Nephron (organoid): ENCODE results near the gene GSTT4.
"Not testable (repeated sequence)": the region's sequence is repeated elsewhere in the genome, so short reads cannot be mapped to it uniquely, and the experiment has no call there.

Source experiments
- H3K27ac Mint-ChIP-seq, 3 experiments: 2 replicates each; pipeline ENCODE4 v1.8.0; 2020; ENCODE audit warnings: mixed read lengths in 3 of 3, mild to moderate bottlenecking in 2 of 3, moderate library complexity in 1 of 3
- H3K27me3 Mint-ChIP-seq: 2 replicates; pipeline ENCODE4 v1.8.0; 2021; ENCODE audit warnings: low read depth, mild to moderate bottlenecking, moderate library complexity, mixed read lengths
- H3K36me3 Mint-ChIP-seq: 2 replicates; pipeline ENCODE4 v1.8.0; 2020; ENCODE audit warnings: low read depth, mixed read lengths
- H3K4me1 Mint-ChIP-seq: 2 replicates; pipeline ENCODE4 v1.8.0; 2020; ENCODE audit warnings: mixed read lengths
- H3K4me3 Mint-ChIP-seq, 3 experiments: 2 replicates each; pipeline ENCODE4 v1.8.0; 2020; ENCODE audit warnings: mild to moderate bottlenecking in 3 of 3, mixed read lengths in 3 of 3, moderate library complexity in 2 of 3
- H3K9me3 Mint-ChIP-seq: 2 replicates; pipeline ENCODE4 v1.8.0; 2020; ENCODE audit warnings: mixed read lengths
- CTCF ChIP-seq, 3 experiments: fragments of 200-600 bp; sonication (generic); IDR thresholded peaks; one replicate each; pipeline ENCODE4 v1.5.0; 2021; ENCODE audit warnings: antibody characterized with exemption in 3 of 3; ENCODE audit not compliant: unreplicated experiment in 3 of 3

GSTT4 gene

GRCh38 chr22:24049211-24049610, 44.0 kb upstream of the GSTT4 start:
- TF ChIP-seq CTCF (IDR thresholded peaks at IDR 0.05; ENCODE audit: unreplicated experiment in 3 of 3), result no peak
- no peaks in the 10 kb centered on the region for H3K27me3 Mint-ChIP-seq
- H3K36me3 Mint-ChIP-seq, result peaks cover 56% of the 10 kb centered on the region
- H3K27ac Mint-ChIP-seq, result no peak overlapping the region
- H3K9me3 Mint-ChIP-seq, result no peaks in the 10 kb centered on the region
- no peaks in the 10 kb centered on the region for H3K4me1 Mint-ChIP-seq
- no peak overlapping the region for H3K4me3 Mint-ChIP-seq

GRCh38 chr22:24046024-24046423, 40.8 kb upstream of the GSTT4 start:
- Mint-ChIP-seq H3K4me1 (no peaks in the 10 kb centered on the region), H3K9me3 (no peaks in the 10 kb centered on the region), H3K4me3 (no peak overlapping the region), H3K27ac (no peak overlapping the region), H3K36me3 (peaks cover 57% of the 10 kb centered on the region), H3K27me3 (no peaks in the 10 kb centered on the region)
- no peak for TF ChIP-seq CTCF (IDR thresholded peaks at IDR 0.05; ENCODE audit: unreplicated experiment in 3 of 3)

- Mint-ChIP-seq H3K9me3 (no peaks in the 10 kb centered on the region), H3K4me1 (no peaks in the 10 kb centered on the region), H3K36me3 (peaks cover 50% of the 10 kb centered on the region), H3K4me3 (no peak overlapping the region), H3K27me3 (no peaks in the 10 kb centered on the region), H3K27ac (no peak overlapping the region)
- TF ChIP-seq CTCF (IDR thresholded peaks at IDR 0.05; ENCODE audit: unreplicated experiment in 3 of 3), result no peak
These were observed 38.7 kb upstream of the GSTT4 start for GRCh38 chr22:24043958-24044357.

GRCh38 chr22:24043465-24043864, 38.2 kb upstream of the GSTT4 start:
- not testable (repeated sequence) for H3K27ac Mint-ChIP-seq, H3K4me1 Mint-ChIP-seq, H3K9me3 Mint-ChIP-seq, H3K27me3 Mint-ChIP-seq, H3K4me3 Mint-ChIP-seq
- H3K36me3 Mint-ChIP-seq, result peaks cover 52% of the 10 kb centered on the region

GRCh38 chr22:24040946-24041345, 35.7 kb upstream of the GSTT4 start:
- Mint-ChIP-seq H3K27ac (no peak overlapping the region), H3K4me1 (no peaks in the 10 kb centered on the region), H3K36me3 (peaks cover 54% of the 10 kb centered on the region), H3K4me3 (no peak overlapping the region), H3K9me3 (no peaks in the 10 kb centered on the region), H3K27me3 (no peaks in the 10 kb centered on the region)
- TF ChIP-seq CTCF (IDR thresholded peaks at IDR 0.05; ENCODE audit: unreplicated experiment in 3 of 3), result no peak

- TF ChIP-seq CTCF (IDR thresholded peaks at IDR 0.05; ENCODE audit: unreplicated experiment in 3 of 3), result no peak
- H3K4me3 Mint-ChIP-seq, result no peak overlapping the region
- H3K27me3 Mint-ChIP-seq, result no peaks in the 10 kb centered on the region
- H3K36me3 Mint-ChIP-seq, result peaks cover 44% of the 10 kb centered on the region
- H3K9me3 Mint-ChIP-seq, result no peaks in the 10 kb centered on the region
- H3K4me1 Mint-ChIP-seq, result no peaks in the 10 kb centered on the region
- no peak overlapping the region for H3K27ac Mint-ChIP-seq
These were observed 33.8 kb upstream of the GSTT4 start for GRCh38 chr22:24039046-24039445.
